Neural cell (in vitro differentiated cells): ENCODE results near the gene SNAP29. TPM values are rescaled to one million over a fixed set of nuclear protein-coding genes. Genes with fewer than 3 reads are reported as not detected.
A peak's percentile ranks its signal among the peaks of the same experiment; 100 is the strongest.

Experiments used
- H2AFZ ChIP-seq: fragments of 200-600, 300-800 bp; sonication (generic), shearing (Covaris generic); 2 replicates; pipeline ENCODE4 v1.6.0; 2014; ENCODE audit warnings: low read depth, mild to moderate bottlenecking, antibody characterized with exemption, low read length, moderate library complexity
- H3F3A ChIP-seq: fragments of 200-600 bp; shearing (Covaris generic); 2 replicates; pipeline ENCODE4 v1.6.1; 2016; ENCODE audit warnings: mild to moderate bottlenecking, moderate library complexity, mixed read lengths, antibody characterized with exemption, low read length; ENCODE audit not compliant: insufficient read depth, poor library complexity, severe bottlenecking
- H3K27ac ChIP-seq: fragments of 200-600, 300-800 bp; sonication (generic), shearing (Covaris generic); 2 replicates; pipeline ENCODE4 v1.5.1; 2014; ENCODE audit warnings: mild to moderate bottlenecking, low read length, moderate library complexity
- H3K27me3 ChIP-seq: fragments of 300-800, 200-600 bp; sonication (generic), shearing (Covaris generic); 2 replicates; pipeline ENCODE4 v1.6.0; 2014; ENCODE audit warnings: mild to moderate bottlenecking, low read depth, low read length, moderate library complexity; ENCODE audit not compliant: insufficient read depth
- H3K36me3 ChIP-seq: fragments of 300-800, 200-600 bp; sonication (generic), shearing (Covaris generic); 2 replicates; pipeline ENCODE4 v1.5.1; 2014; ENCODE audit warnings: mild to moderate bottlenecking, antibody characterized with exemption, low read length, moderate library complexity; ENCODE audit not compliant: insufficient read depth
- H3K4me2 ChIP-seq: fragments of 300-800, 200-600 bp; sonication (generic), shearing (Covaris generic); 2 replicates; pipeline ENCODE4 v1.6.0; 2014; ENCODE audit warnings: mild to moderate bottlenecking, low read length
- H3K4me3 ChIP-seq: fragments of 300-800, 200-600 bp; sonication (generic), shearing (Covaris generic); 2 replicates; pipeline ENCODE4 v1.5.1; 2014; ENCODE audit warnings: mild to moderate bottlenecking, low read length, moderate library complexity
- H3K79me2 ChIP-seq: fragments of 200-600 bp; shearing (Covaris generic); replicated peaks from 2 replicates; pipeline ENCODE4 v1.6.0; 2014; ENCODE audit warnings: mild to moderate bottlenecking, low read length, moderate library complexity; ENCODE audit not compliant: insufficient read depth
- H3K9ac ChIP-seq: fragments of 300-800, 200-600 bp; sonication (generic), shearing (Covaris generic); 2 replicates; pipeline ENCODE4 v1.6.1; 2016; ENCODE audit warnings: mild to moderate bottlenecking, low read length, mixed read lengths
- H3K9me2 ChIP-seq: fragments of 200-600 bp; shearing (Covaris generic); 2 replicates; pipeline ENCODE4 v1.6.1; 2016; ENCODE audit warnings: mild to moderate bottlenecking, low read length, mixed read lengths; ENCODE audit not compliant: insufficient read depth
- H3K9me3 ChIP-seq: fragments of 200-600, 300-800 bp; sonication (generic), shearing (Covaris generic); 2 replicates; pipeline ENCODE4 v1.6.1; 2016; ENCODE audit warnings: mild to moderate bottlenecking, mixed run types, low read length, moderate library complexity, mixed read lengths
- H4K20me1 ChIP-seq: fragments of 200-600 bp; shearing (Covaris generic); 2 replicates; pipeline ENCODE4 v1.6.1; 2016; ENCODE audit warnings: mild to moderate bottlenecking, mixed run types; ENCODE audit not compliant: insufficient read depth
- CTCF ChIP-seq: fragments of 450-650 bp; IDR thresholded peaks from 2 replicates; pipeline ENCODE4 v1.5.1; 2014; ENCODE audit warnings: antibody characterized with exemption, mild to moderate bottlenecking, moderate library complexity; ENCODE audit not compliant: poor library complexity, severe bottlenecking
- EP300 ChIP-seq: fragments of 450-650 bp; conservative IDR thresholded peaks from 2 replicates; pipeline ENCODE4 v1.6.1; 2014; ENCODE audit warnings: antibody characterized with exemption, mild to moderate bottlenecking, moderate library complexity; ENCODE audit not compliant: poor library complexity, severe bottlenecking
- EZH2 ChIP-seq: fragments of 200-600, 300-800 bp; shearing (Covaris generic), sonication (generic); IDR thresholded peaks from 2 replicates; pipeline ENCODE4 v1.6.1; 2014; ENCODE audit warnings: antibody characterized with exemption, low read length, borderline replicate concordance, mild to moderate bottlenecking; ENCODE audit not compliant: insufficient read depth, poor library complexity, severe bottlenecking
- MXI1 ChIP-seq: fragments of 450-650 bp; conservative IDR thresholded peaks from 2 replicates; pipeline ENCODE4 v1.6.1; 2014; ENCODE audit warnings: antibody characterized with exemption, mild to moderate bottlenecking; ENCODE audit not compliant: poor library complexity, severe bottlenecking
- POLR2AphosphoS5 ChIP-seq: IDR thresholded peaks from 2 replicates; pipeline ENCODE4 v1.6.1; 2012
- RAD21 ChIP-seq: fragments of 450-650 bp; conservative IDR thresholded peaks from 2 replicates; pipeline ENCODE4 v1.6.1; 2014; ENCODE audit warnings: antibody characterized with exemption, mild to moderate bottlenecking, moderate library complexity
- REST ChIP-seq: IDR thresholded peaks from 2 replicates; pipeline ENCODE4 v1.6.1; 2012; ENCODE audit warnings: borderline replicate concordance
- SMC3 ChIP-seq: fragments of 450-650 bp; conservative IDR thresholded peaks from 2 replicates; pipeline ENCODE4 v1.6.1; 2014; ENCODE audit warnings: antibody characterized with exemption, mild to moderate bottlenecking, moderate library complexity; ENCODE audit not compliant: poor library complexity
- TAF1 ChIP-seq: IDR thresholded peaks from 2 replicates; pipeline ENCODE4 v1.6.1; 2012; ENCODE audit warnings: low read depth
- polyA plus RNA-seq: library from polyadenylated mRNA; depleted of rRNA; stranded (reverse); fragments of >200 nt; gene quantifications from 2 replicates; pipeline ENCODE4 v1.2.3, GENCODE V29; 2014

SNAP29 gene
- polyA plus RNA-seq, 1 donor from 2014 or later: 7.0 TPM

- Histone ChIP-seq H4K20me1 (no peaks in the 10 kb centered on the region), H3K9ac (peak overlapping the region; percentile 73), H3K9me3 (no peaks in the 10 kb centered on the region), H3F3A (peaks cover 5% of the 10 kb centered on the region), H3K36me3 (no peaks in the 10 kb centered on the region), H3K4me2 (peak overlapping the region; percentile 36), H3K27me3 (no peaks in the 10 kb centered on the region), H3K9me2 (no peaks in the 10 kb centered on the region), H2AFZ (peak overlapping the region; percentile 100), H3K27ac (peak overlapping the region; percentile 62), H3K79me2 (peaks cover 31% of the 10 kb centered on the region), H3K4me3 (peak overlapping the region; percentile 83)
- no peak for TF ChIP-seq MXI1
- no peak for TF ChIP-seq CTCF
- no peak for TF ChIP-seq RAD21
- no peak for TF ChIP-seq SMC3
Observed at GRCh38 chr22:20859615-20860014, 808 bp downstream of the SNAP29 start.

- Histone ChIP-seq H3K79me2 (peaks cover 8% of the 10 kb centered on the region), H3K9ac (no peak overlapping the region), H3K36me3 (no peaks in the 10 kb centered on the region), H3K27me3 (no peaks in the 10 kb centered on the region), H4K20me1 (no peaks in the 10 kb centered on the region), H3K27ac (no peak overlapping the region), H3K4me3 (no peak overlapping the region), H3K9me3 (no peaks in the 10 kb centered on the region), H3K4me2 (no peak overlapping the region), H3F3A (peaks cover under 1% of the 10 kb centered on the region), H2AFZ (no peak overlapping the region), H3K9me2 (no peaks in the 10 kb centered on the region)
- no peak for TF ChIP-seq MXI1
Observed at GRCh38 chr22:20862540-20862939, 3.7 kb downstream of the SNAP29 start.

GRCh38 chr22:20863366-20863765, 4.6 kb downstream of the SNAP29 start:
- no peak overlapping the region for H3K4me3 ChIP-seq
- no peaks in the 10 kb centered on the region for H4K20me1 ChIP-seq
- H3F3A ChIP-seq: no peaks in the 10 kb centered on the region
- no peaks in the 10 kb centered on the region for H3K27me3 ChIP-seq
- H3K9ac ChIP-seq: no peak overlapping the region
- H3K9me3 ChIP-seq: no peaks in the 10 kb centered on the region
- H2AFZ ChIP-seq: no peak overlapping the region
- H3K4me2 ChIP-seq: no peak overlapping the region
- H3K79me2 ChIP-seq: peaks cover 8% of the 10 kb centered on the region
- H3K9me2 ChIP-seq: no peaks in the 10 kb centered on the region
- H3K27ac ChIP-seq: no peak overlapping the region
- TF ChIP-seq EZH2: no peak
- no peak for TF ChIP-seq SMC3
- no peak for TF ChIP-seq TAF1
- no peak for TF ChIP-seq CTCF
- no peak for TF ChIP-seq POLR2AphosphoS5
- TF ChIP-seq RAD21: no peak
- TF ChIP-seq MXI1: no peak
- TF ChIP-seq REST: no peak
- TF ChIP-seq EP300: no peak
- H3K36me3 ChIP-seq: no peaks in the 10 kb centered on the region
